Stomach (tissue), 9 donors: Measurements from ENCODE around the gene FNDC11. TPM values are rescaled to one million over a fixed set of nuclear protein-coding genes. Genes with fewer than 3 reads are reported as not detected.

Experiments used
- DNase-seq, 2 donors: peaks; one replicate each; pipeline versions ENCODE4 v3.0.0 to v3.0.0-alpha.2; 2013 to 2019
- H3K27ac ChIP-seq, 5 donors: fragments of 200-600 bp in 4 of 5; sonication (generic) in 4 of 5; one replicate each; pipeline ENCODE4 v1.5.1; 2013 to 2019; ENCODE audit warnings: mild to moderate bottlenecking in 1 of 5, moderate library complexity in 1 of 5
- H3K27me3 ChIP-seq, 3 donors: fragments of 200-600 bp; sonication (generic); one replicate each; pipeline ENCODE4 v1.5.1; 2017 to 2019; ENCODE audit warnings: mixed run types in 1 of 3
- H3K36me3 ChIP-seq, 4 donors: fragments of 200-600 bp; sonication (generic); 1 replicate in 3 of 4; 2 replicates in 1 of 4; pipeline ENCODE4 v1.5.1; 2016 to 2019
- H3K4me1 ChIP-seq, 4 donors: fragments of 200-600 bp; sonication (generic); one replicate each; pipeline ENCODE4 v1.5.1; 2016 to 2019
- H3K4me3 ChIP-seq, 4 donors: fragments of 200-600 bp; sonication (generic) in 3 of 4; one replicate each; pipeline ENCODE4 v1.5.1; 2016 to 2019; ENCODE audit warnings: mild to moderate bottlenecking in 1 of 4
- H3K9me3 ChIP-seq, 4 donors: fragments of 200-600 bp; sonication (generic); one replicate each; pipeline ENCODE4 v1.5.1; 2016 to 2019
- CTCF ChIP-seq, 7 experiments: fragments of 450-650 bp in 4 of 7; fragments of 200-600 bp in 3 of 7; sonication (generic) in 3 of 7; IDR thresholded peaks; one replicate each; pipeline ENCODE4 v1.5.1; 2016 to 2019; ENCODE audit warnings: antibody characterized with exemption in 7 of 7, control low read depth in 2 of 7, mild to moderate bottlenecking in 1 of 7
- EP300 ChIP-seq: sonication (generic); formaldehyde crosslinking; IDR thresholded peaks from one replicate; pipeline ENCODE4 v1.6.1; 2017; ENCODE audit warnings: antibody characterized with exemption
- POLR2A ChIP-seq, 4 donors: fragments of 450-650 bp; IDR thresholded peaks; one replicate each; pipeline ENCODE4 v1.6.1; 2016; ENCODE audit warnings: antibody characterized with exemption in 4 of 4, control low read depth in 2 of 4, mild to moderate bottlenecking in 1 of 4, moderate library complexity in 1 of 4
- POLR2AphosphoS5 ChIP-seq, 3 donors: sonication (generic); formaldehyde crosslinking; IDR thresholded peaks; one replicate each; pipeline ENCODE4 v1.6.1; 2016; ENCODE audit warnings: antibody characterized with exemption in 3 of 3
- WGBS, 5 donors: extraction: QIAGEN DNeasy Blood & Tissue Kit in 3 of 5; methylation state at CpG; one replicate each; pipeline versions ENCODE4 v1.1.5 to v1.1.7; 2013 to 2018; 5-methylcytosine and 5-hydroxymethylcytosine counted together
- intact Hi-C: fragments of 100-400 bp; cut with DNase I; formaldehyde crosslinking; loops from one replicate; pipeline ENCODE4 v1.15.1; 2023; ENCODE audit warnings: low total_unique reads
- polyA plus RNA-seq, 3 donors: library from polyadenylated mRNA; stranded (reverse); fragments of 200-250 nt; gene quantifications; one replicate each; pipeline ENCODE4 v1.2.3, GENCODE V29; 2013
- total RNA-seq, 5 donors: library from RNA; depleted of rRNA; stranded (reverse); fragments of >200 nt; gene quantifications; one replicate each; pipeline versions ENCODE4 v1.1.0 to v1.2.3, GENCODE V29; 2014 to 2016
- donor health status: healthy with polysubstance abuse.
- donor health status: Bipolar disorder and iron deficiency.
- donor health status: healthy.

FNDC11 gene
- total and polyA plus RNA-seq, 8 donors = 0.25 to 3.1 (median 0.55) TPM; not detected in 3

GRCh38 chr20:63544958-63545516 is 8.9 kb upstream of the FNDC11 start:
- H3K4me1 ChIP-seq = peaks cover 0 to 37% (median 7%) of the 10 kb centered on the region in 4 donors
- WGBS, 5 donors = 48 to 65% (median 59%) methylated on average over 15 to 19 of the region's 19 CpGs
- no peak overlapping the region for H3K4me3 ChIP-seq
- TF ChIP-seq POLR2AphosphoS5 (IDR thresholded peaks at IDR 0.05) = peak in 1 of 3 donors; percentile 8
- TF ChIP-seq POLR2A (IDR thresholded peaks at IDR 0.05) = no peak
- H3K27ac ChIP-seq = no peak overlapping the region
- H3K36me3 ChIP-seq = no peaks in the 10 kb centered on the region
- intact Hi-C loops = no loop called here
- peak; percentile 43 to 83 for DNase-seq
- peaks cover 0 to 64% (median 4%) of the 10 kb centered on the region in 3 donors for H3K27me3 ChIP-seq
- H3K9me3 ChIP-seq = no peaks in the 10 kb centered on the region

- no peak for DNase-seq
- TF ChIP-seq CTCF (IDR thresholded peaks at IDR 0.05) = no peak
- no peak for TF ChIP-seq POLR2AphosphoS5 (IDR thresholded peaks at IDR 0.05)
- no peak for TF ChIP-seq POLR2A (IDR thresholded peaks at IDR 0.05)
- TF ChIP-seq EP300 = no peak
- peaks cover 0 to 72% (median 4%) of the 10 kb centered on the region in 3 donors for H3K27me3 ChIP-seq
- H3K27ac ChIP-seq = no peak overlapping the region
- intact Hi-C loops = no loop called here
- no peaks in the 10 kb centered on the region for H3K9me3 ChIP-seq
- H3K4me3 ChIP-seq = no peak overlapping the region
- peaks cover 0 to 29% (median 3%) of the 10 kb centered on the region in 4 donors for H3K4me1 ChIP-seq
- H3K36me3 ChIP-seq = no peaks in the 10 kb centered on the region
- WGBS, 5 donors = 39 to 52% (median 47%) methylated on average over 6 of the region's 6 CpGs; no CpG with 5 or more reads in 1 of the 5 donors
Measured at GRCh38 chr20:63545814-63546213, 8.1 kb upstream of the FNDC11 start.

- intact Hi-C loops = no loop called here
- Histone ChIP-seq H3K9me3 (no peaks in the 10 kb centered on the region), H3K27me3 (peaks cover 0 to 76% (median 4%) of the 10 kb centered on the region in 3 donors), H3K4me3 (no peak overlapping the region), H3K36me3 (no peaks in the 10 kb centered on the region), H3K27ac (no peak overlapping the region), H3K4me1 (peaks cover 0 to 23% (median under 1%) of the 10 kb centered on the region in 4 donors)
- 65 to 75% (median 72%) methylated on average over 12 to 20 of the region's 20 CpGs for whole genome bisulfite sequencing, 5 donors
- TF ChIP-seq POLR2A (IDR thresholded peaks at IDR 0.05) (no peak), CTCF (IDR thresholded peaks at IDR 0.05) (no peak), POLR2AphosphoS5 (IDR thresholded peaks at IDR 0.05) (no peak), EP300 (no peak)
- no peak for DNase-seq
Measured at GRCh38 chr20:63546256-63546955, 7.6 kb upstream of the FNDC11 start.

GRCh38 chr20:63546956-63547724 is 6.8 kb upstream of the FNDC11 start:
- H3K27ac ChIP-seq = no peak overlapping the region
- no peak for DNase-seq
- no peaks in the 10 kb centered on the region for H3K9me3 ChIP-seq
- intact Hi-C loops = no loop called here
- H3K4me1 ChIP-seq = peaks cover 0 to 20% (median 0%) of the 10 kb centered on the region in 4 donors
- no peak for TF ChIP-seq POLR2A (IDR thresholded peaks at IDR 0.05)
- no peak for TF ChIP-seq POLR2AphosphoS5 (IDR thresholded peaks at IDR 0.05)
- TF ChIP-seq EP300 = no peak
- TF ChIP-seq CTCF (IDR thresholded peaks at IDR 0.05) = no peak
- WGBS, 5 donors = 44 to 66% (median 56%) methylated on average over 19 to 58 of the region's 58 CpGs
- H3K4me3 ChIP-seq = no peak overlapping the region
- H3K36me3 ChIP-seq = no peaks in the 10 kb centered on the region
- H3K27me3 ChIP-seq = peaks cover 0 to 74% (median 4%) of the 10 kb centered on the region in 3 donors
